AG04450 (cell line): Measurements from ENCODE around the gene ZNF652. TPM values are rescaled to one million over a fixed set of nuclear protein-coding genes. Genes with fewer than 3 reads are reported as not detected.
A peak's percentile ranks its signal among the peaks of the same experiment; 100 is the strongest.

Experiments
- CTCF ChIA-PET: fragments of 300-600, 350-600 bp; formaldehyde crosslinking; extraction: SDS; loops from one replicate; lab custom pipeline; 2022; ENCODE audit warnings: antibody characterized with exemption, inconsistent platforms; lab: Charles Lee
- POLR2A ChIA-PET: fragments of 350-600 bp; formaldehyde crosslinking; extraction: SDS; loops from one replicate; lab custom pipeline; 2021; ENCODE audit warnings: antibody characterized with exemption, inconsistent platforms; lab: Yijun Ruan, JAX
- DNase-seq: peaks from one replicate; pipeline ENCODE4 v3.0.0-alpha.2; 2011; ENCODE audit warnings: low read depth, low spot score
- H3K27ac ChIP-seq: one replicate; pipeline ENCODE4 v1.5.1; 2012; ENCODE audit warnings: low read depth, low read length, control low read depth
- H3K27me3 ChIP-seq: one replicate; pipeline ENCODE4 v1.6.0; 2012; ENCODE audit warnings: low read length; ENCODE audit not compliant: control insufficient read depth, insufficient read depth
- H3K4me3 ChIP-seq: 2 replicates; pipeline ENCODE4 v1.5.1; 2011; ENCODE audit warnings: mild to moderate bottlenecking, low read depth, low read length, control low read depth
- H3K9me3 ChIP-seq: 2 replicates; pipeline ENCODE4 v1.5.1; 2012; ENCODE audit warnings: low read length; ENCODE audit not compliant: control insufficient read depth, insufficient read depth
- polyA minus RNA-seq: library from RNA; depleted of rRNA, polyadenylated mRNA; stranded (reverse); fragments of >200 nt; gene quantifications from 2 replicates; pipeline ENCODE4 v1.2.3, GENCODE V29; 2011; rRNA and poly(A)+ RNA removed
- polyA plus RNA-seq: library from polyadenylated mRNA; depleted of rRNA; stranded (reverse); fragments of >200 nt; gene quantifications from 2 replicates; pipeline ENCODE4 v1.2.3, GENCODE V29; 2011; rRNA removed
- TF ChIP-seq, protein P1 (sequence below): IDR thresholded peaks from 2 replicates; pipeline ENCODE4 v1.5.1; 2011; ENCODE audit warnings: low read depth, low read length, control low read depth, inconsistent platforms

ZNF652 gene
- polyA plus RNA-seq (7.5 and 9.0 TPM in 2 replicates), polyA minus RNA-seq (22.5 and 28.9 TPM in 2 replicates)

DNA sequence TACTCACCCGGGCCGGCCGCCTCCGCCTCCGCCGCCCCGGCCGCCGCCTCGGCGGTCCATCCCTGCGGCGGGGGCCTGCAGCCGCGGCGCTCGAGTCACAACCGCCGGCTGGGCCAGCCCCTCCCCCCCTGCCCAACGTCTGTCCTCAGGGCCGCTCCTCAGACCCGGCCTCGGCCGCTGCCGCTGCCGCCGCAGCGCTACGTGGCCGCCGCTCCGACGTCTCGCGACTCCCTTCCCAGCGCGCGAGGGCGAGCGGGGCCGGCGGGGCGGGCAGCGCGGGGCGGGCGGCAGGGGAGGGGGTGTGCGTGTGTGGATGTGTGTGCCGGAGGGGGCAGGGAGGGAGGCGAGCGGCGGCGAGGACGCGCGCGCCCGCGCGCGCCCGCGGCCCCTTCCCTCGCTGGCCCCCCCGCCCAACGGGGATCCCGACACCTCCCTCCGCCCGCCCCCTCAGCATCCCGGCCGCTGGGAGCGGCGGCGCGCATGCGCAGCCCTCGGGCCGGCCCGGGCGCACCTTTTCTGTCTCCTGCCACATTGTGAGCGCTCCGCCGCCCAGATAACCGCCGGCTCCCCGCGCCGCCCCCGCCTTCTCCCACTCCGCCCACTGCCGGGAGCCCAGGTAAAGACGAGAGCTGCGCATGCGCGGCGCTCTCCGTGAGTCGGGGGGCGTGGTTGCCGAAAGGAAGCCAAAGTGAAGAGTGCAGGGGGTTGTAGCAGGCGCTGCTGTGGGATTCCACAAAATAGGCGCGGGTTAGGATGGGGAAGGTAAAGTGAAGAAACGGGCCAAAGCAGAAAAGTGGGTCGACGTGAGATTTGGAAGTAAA, at the start of gene ZNF652:
Gene ZNF652, minus strand, starts transcription at position 349 of the 821 bp plus-strand sequence. CDS start 44,525 bp downstream, outside the sequence.
- Histone ChIP-seq H3K4me3 (peak within 1 kb of the TSS; percentile 89), H3K27me3 (no peaks in the 10 kb centered on the region), H3K27ac (peak within 1 kb of the TSS; percentile 61), H3K9me3 (no peaks in the 10 kb centered on the region)
- CTCF ChIA-PET: interaction anchor here (0.7 kb wide), 1 partner anchor 194 kb away, joined by 3 read pairs; no protein-coding TSS in a partner anchor
- DNase-seq: no peak
- TF ChIP-seq, protein P1, sequence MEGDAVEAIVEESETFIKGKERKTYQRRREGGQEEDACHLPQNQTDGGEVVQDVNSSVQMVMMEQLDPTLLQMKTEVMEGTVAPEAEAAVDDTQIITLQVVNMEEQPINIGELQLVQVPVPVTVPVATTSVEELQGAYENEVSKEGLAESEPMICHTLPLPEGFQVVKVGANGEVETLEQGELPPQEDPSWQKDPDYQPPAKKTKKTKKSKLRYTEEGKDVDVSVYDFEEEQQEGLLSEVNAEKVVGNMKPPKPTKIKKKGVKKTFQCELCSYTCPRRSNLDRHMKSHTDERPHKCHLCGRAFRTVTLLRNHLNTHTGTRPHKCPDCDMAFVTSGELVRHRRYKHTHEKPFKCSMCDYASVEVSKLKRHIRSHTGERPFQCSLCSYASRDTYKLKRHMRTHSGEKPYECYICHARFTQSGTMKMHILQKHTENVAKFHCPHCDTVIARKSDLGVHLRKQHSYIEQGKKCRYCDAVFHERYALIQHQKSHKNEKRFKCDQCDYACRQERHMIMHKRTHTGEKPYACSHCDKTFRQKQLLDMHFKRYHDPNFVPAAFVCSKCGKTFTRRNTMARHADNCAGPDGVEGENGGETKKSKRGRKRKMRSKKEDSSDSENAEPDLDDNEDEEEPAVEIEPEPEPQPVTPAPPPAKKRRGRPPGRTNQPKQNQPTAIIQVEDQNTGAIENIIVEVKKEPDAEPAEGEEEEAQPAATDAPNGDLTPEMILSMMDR: no peak
- POLR2A ChIA-PET: no interaction called here

DNA sequence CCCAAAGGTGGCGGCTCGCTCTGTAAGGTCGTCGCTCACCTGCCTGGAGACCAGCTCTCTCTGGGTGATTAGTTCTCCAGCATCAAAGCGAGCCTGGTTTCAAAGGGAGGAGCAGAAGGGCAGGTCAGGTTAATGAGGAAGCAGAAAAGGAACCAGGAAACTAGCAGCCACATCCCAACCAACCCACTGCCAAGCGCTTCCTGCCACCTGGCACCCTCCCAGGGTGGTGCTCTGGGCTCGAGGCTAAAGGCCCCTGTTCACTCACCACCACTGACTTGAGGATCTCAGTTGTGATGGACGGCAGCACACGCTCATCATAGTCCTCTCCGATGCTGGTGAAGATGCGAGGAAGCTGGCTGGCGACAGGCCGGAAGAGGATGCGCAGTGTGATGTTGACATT, 47.0 kb upstream of the ZNF652 start:
- H3K9me3 ChIP-seq: no peaks in the 10 kb centered on the region
- CTCF ChIA-PET: interaction anchor here (0.8 to 7.0 kb wide), 4 partner anchors 10 to 148 kb away, joined by 3 to 40 read pairs (median 20); no protein-coding TSS in a partner anchor
- no peaks in the 10 kb centered on the region for H3K27me3 ChIP-seq
- no peak for DNase-seq
- POLR2A ChIA-PET: no interaction called here
- H3K4me3 ChIP-seq: no peak overlapping the region
- TF ChIP-seq, protein P1: no peak
- no peak overlapping the region for H3K27ac ChIP-seq

DNA sequence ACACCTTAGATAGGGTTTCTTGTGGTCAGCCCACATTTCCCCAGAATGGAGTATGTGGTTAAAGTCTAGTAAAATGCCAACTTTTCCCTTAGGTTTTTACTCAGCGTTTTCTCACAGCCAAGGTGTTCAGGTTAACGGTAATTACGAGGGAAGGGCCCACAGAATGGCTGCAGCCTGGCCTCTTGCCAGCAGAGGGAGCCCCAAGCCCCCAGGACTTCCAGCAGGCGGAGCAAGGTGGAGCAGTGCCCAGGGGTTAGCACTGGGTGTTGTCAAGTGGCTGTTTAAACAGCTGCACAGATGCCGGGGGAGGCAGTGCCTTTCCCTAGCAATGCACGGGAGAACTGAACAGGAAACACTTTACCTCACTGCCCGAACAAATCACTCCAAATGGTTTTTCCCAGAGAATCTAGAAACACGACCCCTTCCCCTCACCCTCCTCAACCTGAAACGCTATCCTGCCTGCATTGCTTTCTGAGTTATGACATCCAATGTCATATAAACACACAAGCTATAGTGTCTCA, 46.0 kb upstream of the ZNF652 start:
- Histone ChIP-seq H3K27ac (peak overlapping the region; percentile 12), H3K27me3 (no peaks in the 10 kb centered on the region), H3K9me3 (no peaks in the 10 kb centered on the region), H3K4me3 (no peak overlapping the region)
- ChIA-PET POLR2A (no interaction called here), CTCF (interaction anchor here (0.7 to 2.1 kb wide), 10 partner anchors 9 to 348 kb away, joined by 3 to 40 read pairs (median 3); no protein-coding TSS in a partner anchor)
- TF ChIP-seq, protein P1: peak; percentile 83
- peak; percentile 23 for DNase-seq

DNA sequence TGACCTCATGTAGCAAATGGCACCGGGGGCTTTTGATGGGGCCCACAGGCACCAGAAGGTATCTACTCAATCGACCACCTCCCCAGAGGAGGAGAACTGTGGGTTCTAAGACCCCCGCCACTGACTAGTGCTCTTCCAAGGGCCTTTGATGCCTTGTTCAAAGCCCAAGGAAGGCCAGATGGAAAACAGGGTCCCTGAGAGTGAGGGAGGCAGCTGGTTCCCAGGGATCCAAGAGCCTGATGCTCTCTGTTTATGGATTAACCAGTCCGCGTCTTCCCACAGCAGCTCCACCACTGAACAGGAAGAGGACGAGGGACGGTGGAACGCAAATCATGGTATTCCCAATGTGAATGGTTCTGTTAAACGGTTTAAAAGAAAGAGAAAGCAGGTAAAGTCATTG, 45.0 kb upstream of the ZNF652 start:
- CTCF ChIA-PET: interaction anchor here (0.9 to 2.1 kb wide), 3 partner anchors 14 to 150 kb away, joined by 3 to 40 read pairs (median 3); no protein-coding TSS in a partner anchor
- POLR2A ChIA-PET: no interaction called here
- no peak overlapping the region for H3K27ac ChIP-seq
- no peaks in the 10 kb centered on the region for H3K9me3 ChIP-seq
- no peak overlapping the region for H3K4me3 ChIP-seq
- H3K27me3 ChIP-seq: no peaks in the 10 kb centered on the region
- TF ChIP-seq, protein P1: no peak
- no peak for DNase-seq
